Measurements from ENCODE around the gene RASA4B. TPM values are rescaled to one million over a fixed set of nuclear protein-coding genes. Genes with fewer than 3 reads are reported as not detected.
"Not testable (repeated sequence)": the region's sequence is repeated elsewhere in the genome, so short reads cannot be mapped to it uniquely, and the experiment has no call there.

Gene RASA4B
- polyA plus RNA-seq, 3 donors: 16.9 to 26.1 (median 23.2) TPM

GRCh38 chr7:102455596-102455995, 62.0 kb downstream of the RASA4B start:
- no peak for DNase-seq

GRCh38 chr7:102454932-102455331, 62.6 kb downstream of the RASA4B start:
- not testable (repeated sequence) for DNase-seq

DNA sequence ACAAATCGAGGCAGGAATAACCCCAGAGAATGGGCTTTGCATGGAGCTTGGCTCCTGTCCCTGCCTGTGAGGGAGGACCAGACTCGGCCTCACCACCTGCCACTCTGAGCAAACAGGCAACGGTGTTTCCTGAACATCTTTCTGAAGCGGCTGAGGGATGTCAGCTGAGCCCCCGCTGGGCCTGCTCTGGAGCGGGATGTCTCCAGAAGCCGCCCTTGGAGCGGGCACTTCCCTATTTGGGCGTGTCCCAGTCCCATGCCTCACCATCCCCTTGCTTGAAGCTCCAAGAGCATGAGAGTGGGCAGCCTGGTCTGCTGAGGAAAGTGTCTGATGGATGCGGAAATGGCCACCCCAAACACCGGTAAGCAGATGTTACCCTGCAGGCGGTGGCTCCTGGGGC, 63.1 kb downstream of the RASA4B start:
- DNase-seq: no peak

- DNase-seq: no peak
These were observed 64.3 kb downstream of the RASA4B start for GRCh38 chr7:102453319-102453718.

DNA sequence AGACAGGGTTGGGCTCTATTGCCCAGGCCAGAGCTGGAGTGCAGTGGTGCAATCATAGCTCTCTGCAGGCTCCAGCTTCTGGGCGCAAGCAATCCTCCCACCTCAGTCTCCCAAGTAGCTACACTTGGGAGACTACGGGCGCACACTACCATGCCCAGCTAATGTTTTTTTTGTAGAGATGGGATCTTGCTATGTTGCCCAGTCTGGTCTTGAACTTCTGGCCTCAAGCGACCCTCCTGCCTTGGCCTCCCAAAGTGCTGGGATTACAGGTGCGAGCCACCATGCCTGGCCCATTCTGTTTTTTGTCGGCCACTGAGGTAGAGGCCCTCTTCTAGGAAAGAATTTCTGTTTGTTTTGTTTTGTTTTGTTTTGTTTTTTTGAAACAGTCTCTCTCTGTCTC, 65.1 kb downstream of the RASA4B start:
- no peak for DNase-seq

DNA sequence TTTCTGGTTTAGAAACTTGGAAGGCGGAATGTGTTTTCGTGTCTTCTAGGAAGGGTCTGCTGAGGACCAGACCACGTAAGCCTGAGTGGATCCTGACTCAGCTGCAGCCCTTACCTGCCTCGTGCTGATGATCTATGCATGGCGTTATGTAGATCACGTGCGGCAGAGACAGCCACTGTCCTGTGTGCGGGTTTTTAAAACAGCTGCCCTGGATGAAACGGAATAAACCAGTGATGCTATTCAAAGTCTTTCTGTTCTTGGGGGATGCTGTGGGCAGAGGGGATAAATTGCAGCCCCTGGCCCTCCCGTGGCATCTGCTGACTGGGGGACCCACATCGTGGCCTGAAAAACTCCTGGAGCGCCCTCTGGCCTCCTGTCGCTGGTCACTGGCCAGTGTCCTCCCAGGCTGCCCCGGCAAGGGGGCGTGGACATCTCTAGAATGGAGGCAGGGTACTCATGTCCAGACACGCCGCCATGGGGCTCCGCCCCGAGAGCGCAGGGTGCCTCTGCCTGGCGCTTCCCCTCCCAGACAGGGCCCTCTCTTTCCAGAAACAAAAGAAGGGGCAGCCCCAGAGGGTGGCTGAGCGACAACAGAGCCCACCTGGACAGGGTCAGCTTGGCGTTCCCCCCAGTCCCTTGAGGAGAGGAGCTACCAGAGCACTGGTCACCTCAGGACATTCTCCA, 66.1 kb downstream of the RASA4B start:
- DNase-seq: no peak

DNA sequence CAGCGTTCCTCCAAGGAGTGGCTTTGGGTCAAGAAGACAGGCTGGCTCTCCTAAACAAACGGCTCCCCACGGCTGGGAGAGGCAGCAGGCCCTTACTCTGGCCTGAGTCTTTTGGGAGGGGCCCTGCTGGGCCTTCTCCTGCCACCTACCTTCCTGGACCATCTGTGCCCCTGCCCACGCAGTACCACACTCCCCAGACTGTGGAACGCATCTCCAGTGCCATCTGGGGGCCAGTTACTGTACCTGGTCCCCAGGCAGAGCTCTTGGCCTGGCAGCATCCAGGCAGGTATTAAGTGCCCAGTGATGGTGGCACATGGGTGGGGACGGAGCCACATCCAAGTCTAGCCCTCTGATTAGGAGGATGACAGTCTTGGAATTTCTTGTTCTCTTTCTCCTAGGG, 67.3 kb downstream of the RASA4B start:
- DNase-seq: no peak

DNA sequence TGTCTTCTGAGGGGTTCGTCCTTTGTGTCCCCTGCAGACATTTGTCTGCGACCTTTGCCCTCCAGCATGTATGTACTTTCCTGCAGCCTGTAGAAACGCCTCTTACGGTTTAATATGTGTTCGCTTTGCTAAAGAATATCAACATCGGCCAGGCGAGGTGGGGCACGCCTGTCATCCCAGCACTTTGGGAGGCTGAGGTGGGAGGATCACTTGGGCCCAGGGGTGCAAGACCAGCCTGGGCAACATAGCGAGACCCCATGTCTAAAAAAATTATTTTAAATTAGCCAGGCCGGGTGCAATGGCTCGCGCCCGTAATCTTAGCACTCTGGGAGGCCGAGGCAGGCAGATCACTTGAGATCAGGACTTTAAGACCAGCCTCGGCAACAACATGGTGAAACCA, 68.4 kb downstream of the RASA4B start:
- no peak for DNase-seq

- no peak for DNase-seq
These were observed 70.3 kb downstream of the RASA4B start for GRCh38 chr7:102447311-102447710.

GRCh38 chr7:102446387-102447156, 71.0 kb downstream of the RASA4B start:
- DNase-seq: no peak

DNA sequence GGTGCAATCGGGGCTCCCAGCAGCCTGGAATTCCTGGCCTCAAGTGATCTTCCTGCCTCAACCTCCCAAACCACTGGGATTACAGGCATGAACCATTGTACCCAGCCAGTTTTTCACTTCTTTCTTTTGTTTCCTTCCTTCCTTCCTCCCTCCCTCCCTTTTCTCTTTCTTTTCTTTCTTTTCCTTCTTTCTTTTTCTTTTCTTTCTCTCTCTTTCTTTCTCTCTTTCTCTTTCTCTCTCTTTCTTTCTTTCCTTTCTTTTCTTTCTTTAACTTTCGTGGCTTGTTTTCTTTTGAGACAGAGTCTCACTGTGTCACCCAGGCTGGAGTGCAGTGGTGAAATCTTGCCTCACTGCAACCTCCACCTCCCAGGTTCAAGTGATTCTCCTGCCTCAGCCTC, 71.9 kb downstream of the RASA4B start:
- no peak for DNase-seq

DNA sequence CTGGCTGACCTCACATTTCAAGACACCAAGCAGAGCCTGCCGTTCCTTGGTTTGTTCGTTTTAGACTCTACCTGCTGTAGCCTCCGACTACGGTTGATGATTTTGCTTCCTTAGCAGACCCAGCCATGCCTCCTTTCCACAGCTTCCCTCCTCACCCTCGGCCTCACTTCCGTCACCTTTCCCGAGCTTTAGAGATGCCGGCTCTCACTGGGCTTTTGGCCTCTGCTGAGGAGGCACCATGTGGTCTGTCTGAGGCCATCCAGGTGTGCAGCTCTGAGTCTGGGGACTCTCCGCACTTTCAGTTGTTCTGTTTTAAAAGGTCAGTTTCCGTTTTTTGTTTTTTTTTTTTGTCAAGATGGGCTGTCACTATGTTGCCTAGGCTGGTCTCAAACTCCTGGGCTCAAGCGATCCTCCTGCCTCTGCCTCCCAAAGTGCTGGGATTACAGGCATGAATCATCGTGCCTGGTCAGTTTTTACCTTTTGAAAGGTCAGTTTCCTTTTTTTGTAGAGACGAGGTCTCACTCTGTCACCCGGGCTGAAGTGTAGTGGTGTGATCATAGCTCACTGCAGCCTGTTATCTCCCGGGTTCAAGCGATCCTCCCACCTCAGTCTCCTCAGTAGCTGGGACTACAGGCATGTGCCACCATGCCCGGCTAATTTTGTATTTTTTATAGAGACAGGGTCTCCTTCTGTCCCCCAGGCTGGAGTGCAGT, 72.5 kb downstream of the RASA4B start:
- no peak for DNase-seq

DNA sequence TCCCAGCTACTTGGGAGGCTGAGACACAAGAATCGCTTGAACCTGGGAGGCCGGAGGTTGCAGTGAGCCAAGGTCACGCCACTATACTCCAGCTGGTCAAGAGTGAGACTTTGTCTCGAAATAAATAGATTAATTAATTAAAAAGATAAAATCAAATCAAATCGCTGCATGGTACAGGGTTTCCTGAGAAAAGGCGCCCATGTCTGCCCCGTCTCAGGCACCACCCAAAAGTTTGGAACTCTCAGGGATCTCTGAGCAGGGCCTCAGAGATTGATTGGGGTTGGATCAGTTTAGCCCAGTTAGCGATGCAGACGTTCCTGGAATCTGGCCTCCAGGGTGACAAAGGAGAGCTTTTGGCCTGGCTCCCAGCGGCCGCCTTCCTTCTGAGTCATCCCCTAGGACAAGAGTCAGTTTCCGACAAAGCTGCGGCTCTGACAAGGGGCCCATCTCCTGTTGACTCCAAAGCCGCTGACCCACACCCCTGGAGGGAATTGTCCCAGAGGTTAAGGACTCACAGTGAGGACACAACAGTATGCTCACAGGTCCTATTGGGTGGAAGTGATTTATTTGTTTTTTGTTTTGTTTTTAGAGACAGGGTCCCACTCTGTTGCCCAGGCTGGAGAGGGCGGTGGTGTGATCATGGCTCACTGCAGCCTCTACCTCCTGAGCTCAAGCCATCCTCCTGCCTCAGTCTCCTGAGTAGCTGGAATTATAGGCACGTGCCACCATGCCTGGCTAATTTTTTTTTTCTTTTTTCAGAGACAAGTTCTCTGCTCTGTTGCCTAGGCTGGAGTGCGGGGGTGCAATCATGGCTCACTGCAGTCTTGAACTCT, 77.4 kb downstream of the RASA4B start:
- no peak for DNase-seq

- DNase-seq: no peak
These were observed 81.5 kb downstream of the RASA4B start for GRCh38 chr7:102436118-102436517.

DNA sequence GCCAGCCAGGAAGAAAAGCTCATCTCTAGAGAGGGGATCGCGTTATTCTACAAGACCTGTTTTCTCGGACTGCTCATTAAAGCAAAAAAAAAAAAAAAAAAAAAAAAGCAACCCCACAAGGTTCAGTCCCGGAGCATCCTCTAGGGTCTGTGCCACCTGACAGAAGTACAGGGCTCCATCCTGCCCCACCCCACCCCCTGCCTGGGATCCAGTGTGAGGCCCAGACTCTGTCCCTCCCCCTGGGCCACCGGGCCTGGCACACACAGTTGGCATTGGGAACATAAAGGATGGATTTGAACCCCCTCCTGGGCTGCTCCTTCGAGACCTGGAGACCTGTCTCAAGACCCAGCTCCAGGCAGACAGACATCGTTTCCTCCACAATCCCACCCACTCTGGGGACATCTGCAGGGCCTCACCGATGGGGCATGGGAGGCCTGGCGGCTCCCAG, 83.5 kb downstream of the RASA4B start:
- DNase-seq: no peak

DNA sequence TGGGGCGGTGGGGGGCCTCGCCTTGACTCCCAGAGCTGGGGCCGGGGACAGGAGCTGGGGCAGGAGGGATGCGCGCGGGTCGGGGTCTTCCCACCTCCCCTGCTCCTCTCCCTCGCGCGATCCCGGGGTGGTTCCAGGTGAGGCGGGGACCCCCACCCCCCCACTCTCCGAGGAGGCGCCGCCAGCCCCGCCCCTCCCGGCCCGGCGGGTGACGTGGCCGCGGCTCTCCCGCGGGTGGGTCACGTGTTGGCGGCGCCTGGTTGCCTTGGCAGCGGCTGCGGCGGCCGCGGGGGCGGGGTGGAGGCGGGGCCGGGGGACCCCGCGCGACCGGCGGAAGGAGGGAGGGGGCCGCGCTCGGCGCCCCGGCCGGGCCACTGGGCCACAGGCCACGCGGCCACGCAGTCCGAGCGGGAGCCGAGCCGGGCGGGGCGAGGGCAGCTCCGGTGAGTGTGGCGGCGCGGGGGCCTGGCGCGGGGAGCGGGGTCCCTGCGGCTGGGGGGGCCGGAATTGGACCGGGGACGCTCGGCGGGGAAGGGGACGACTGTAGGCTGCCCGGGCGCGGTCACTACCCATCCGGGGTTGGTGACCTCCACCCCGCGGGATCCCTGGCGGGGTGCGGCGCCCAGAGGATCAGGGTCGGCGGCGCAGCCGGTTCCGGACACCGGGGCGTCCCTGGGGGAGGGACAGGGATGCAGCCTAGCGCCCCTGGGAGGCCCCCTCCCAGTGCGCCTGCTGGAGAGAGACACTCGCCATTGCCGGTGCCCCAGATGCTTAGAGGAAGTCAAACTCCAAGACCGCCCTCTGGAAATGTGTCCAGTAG, 84.1 kb downstream of the RASA4B start, which contains the start of gene ORAI2:
Gene ORAI2 (plus strand): TSS at position 357 of the 820 bp plus-strand sequence. CDS start 5,382 bp downstream, outside the sequence.
- DNase-seq: no peak
